K562 (cell line): ENCODE measurements around the gene FBN3. TPM values are rescaled to one million over a fixed set of nuclear protein-coding genes. Genes with fewer than 3 reads are reported as not detected.
A peak's percentile ranks its signal among the peaks of the same experiment; 100 is the strongest.

ENCODE experiments used
- ATAC-seq: fragments of 200-7000 bp; cut with Tn5 transposase; 3 replicates; pipeline ENCODE4 v1.9.1; 2020; ENCODE audit warnings: moderate library complexity
- BruUV-seq: library from RNA; stranded (reverse); fragments of 400-500 nt; replicated peaks from 2 replicates; lab custom pipeline; 2021; lab: Mats Ljungman, UMichigan
- CTCF ChIA-PET: fragments of 300-600 bp; formaldehyde crosslinking; extraction: SDS; loops from one replicate; lab custom pipeline; 2021; ENCODE audit warnings: low intra/inter-chr PET ratio; lab: Yijun Ruan, JAX
- POLR2A ChIA-PET: fragments of 300-600, 350-650 bp; sonication (Branson Sonifier 250); formaldehyde crosslinking; extraction: SDS; loops from one replicate; lab custom pipeline; 2021; ENCODE audit warnings: antibody characterized with exemption, inconsistent platforms; lab: Yijun Ruan, JAX
- DNase-seq, 4 experiments: peaks; one replicate each; pipeline versions ENCODE4 v3.0.0 to v3.0.0-alpha.2; 2011 to 2018; ENCODE audit warnings: low spot score in 3 of 4, mixed read lengths in 3 of 4; ENCODE audit errors: extremely low read depth in 1 of 4
- FAIRE-seq: peaks from 2 replicates; lab custom pipeline; 2011; peaks lifted over from hg19 to GRCh38; lab: Jason Lieb, UNC
- H2AFZ ChIP-seq: 2 replicates; pipeline ENCODE4 v1.6.0; 2011; ENCODE audit warnings: low read depth, low read length, control low read depth, inconsistent platforms
- H3K27ac ChIP-seq: fragments of 200-600 bp; 3 replicates; pipeline ENCODE4 v1.8.0; 2011; ENCODE audit warnings: low read depth, mild to moderate bottlenecking, control low read depth, inconsistent platforms, low read length, moderate library complexity, mixed read lengths; ENCODE audit errors: extremely low read depth
- H3K27me3 ChIP-seq, 2 experiments: fragments of 300-600 bp in 1 of 2; 2 replicates in 1 of 2; 3 replicates in 1 of 2; pipeline versions ENCODE4 v1.6.0 to v1.8.0; 2011; ENCODE audit warnings: inconsistent platforms in 2 of 2, low read length in 2 of 2, mild to moderate bottlenecking in 1 of 2, mixed read lengths in 1 of 2, moderate library complexity in 1 of 2; ENCODE audit not compliant: control insufficient read depth in 2 of 2, insufficient read depth in 2 of 2
- H3K36me3 ChIP-seq: fragments of 300-600 bp; 3 replicates; pipeline ENCODE4 v1.8.0; 2011; ENCODE audit warnings: mild to moderate bottlenecking, low read length, inconsistent platforms; ENCODE audit not compliant: control insufficient read depth, insufficient read depth
- H3K4me1 ChIP-seq, 2 experiments: fragments of 200-600 bp in 1 of 2; replicated peaks in 1 of 2; 2 replicates in 1 of 2; 3 replicates in 1 of 2; pipeline versions ENCODE4 v1.5.1 to v1.8.0; 2011; ENCODE audit warnings: inconsistent platforms in 2 of 2, low read length in 2 of 2, mild to moderate bottlenecking in 1 of 2, mixed read lengths in 1 of 2, moderate library complexity in 1 of 2; ENCODE audit not compliant: control insufficient read depth in 2 of 2, insufficient read depth in 2 of 2
- H3K4me2 ChIP-seq: 2 replicates; pipeline ENCODE4 v1.6.1; 2011; ENCODE audit warnings: low read length, control low read depth, inconsistent platforms, mixed read lengths; ENCODE audit not compliant: insufficient read depth
- H3K4me3 ChIP-seq: fragments of 200-600 bp; sonication (generic), shearing (Covaris generic); 2 replicates; pipeline ENCODE4 v1.5.1; 2016; ENCODE audit warnings: control low read depth, inconsistent platforms
- H3K79me2 ChIP-seq: fragments of 200-600 bp; 3 replicates; pipeline ENCODE4 v1.8.0; 2011; ENCODE audit warnings: low read length, inconsistent platforms; ENCODE audit not compliant: control insufficient read depth, insufficient read depth
- H3K9ac ChIP-seq, 2 experiments: 2 replicates each; pipeline versions ENCODE4 v1.6.0 to v1.6.1; 2011; ENCODE audit warnings: low read depth in 2 of 2, low read length in 2 of 2, control low read depth in 1 of 2, inconsistent platforms in 1 of 2, mild to moderate bottlenecking in 1 of 2, mixed read lengths in 1 of 2; ENCODE audit not compliant: insufficient read depth in 1 of 2
- H3K9me1 ChIP-seq: one replicate; pipeline ENCODE4 v1.6.0; 2011; ENCODE audit warnings: inconsistent platforms, mild to moderate bottlenecking, low read length, moderate library complexity; ENCODE audit not compliant: control insufficient read depth, insufficient read depth
- H3K9me3 ChIP-seq: replicated peaks from 2 replicates; pipeline ENCODE4 v1.5.1; 2011; ENCODE audit warnings: low read depth, low read length, inconsistent platforms; ENCODE audit not compliant: control insufficient read depth, insufficient read depth
- H4K20me1 ChIP-seq: replicated peaks from 2 replicates; pipeline ENCODE4 v1.6.1; 2011; ENCODE audit warnings: low read length, inconsistent platforms, mixed read lengths; ENCODE audit not compliant: control insufficient read depth, insufficient read depth
- CHD4 ChIP-seq: fragments of 200-600 bp; sonication (generic); IDR thresholded peaks from 3 replicates; pipeline ENCODE4 v1.6.1; 2012; ENCODE audit warnings: low read depth, mild to moderate bottlenecking, mixed read lengths, low read length, inconsistent platforms; ENCODE audit not compliant: insufficient read depth, insufficient replicate concordance, poor library complexity, severe bottlenecking
- MBD2 ChIP-seq: sonication (generic); IDR thresholded peaks from 2 replicates; pipeline ENCODE4 v1.6.1; 2016; ENCODE audit warnings: low read depth, borderline replicate concordance
- SAFB ChIP-seq: fragments of 200-400 bp; formaldehyde crosslinking; IDR thresholded peaks from 2 replicates; pipeline ENCODE4 v1.6.1; 2017; ENCODE audit warnings: low read depth, low read length, borderline replicate concordance
- ZBTB7A ChIP-seq: IDR thresholded peaks from 2 replicates; pipeline ENCODE4 v1.6.1; 2011; ENCODE audit warnings: low read depth, mild to moderate bottlenecking, low read length, moderate library complexity, borderline replicate concordance; ENCODE audit not compliant: control insufficient read depth
- WGBS: fragments of 100-300 bp; shearing (Covaris generic); methylation state at CpG from one replicate; pipeline ENCODE4 v1.1.6; 2016; ENCODE audit warnings: low coverage, mixed read lengths; ENCODE audit not compliant: insufficient coverage; ENCODE audit errors: missing lambda C conversion rate; 5-methylcytosine and 5-hydroxymethylcytosine counted together
- in situ Hi-C: fragments of 300-500 bp; cut with MboI; formaldehyde crosslinking; loops from 4 replicates; pipeline ENCODE4 v1.15.0; 2018; ENCODE audit warnings: inconsistent platforms, mixed read lengths
- intact Hi-C: fragments of 100-400 bp; cut with micrococcal nuclease; formaldehyde crosslinking; loops from 2 replicates; pipeline ENCODE4 v1.14.2; 2022
- polyA plus RNA-seq, 8 experiments: library from polyadenylated mRNA; depleted of rRNA in 4 of 8; stranded (reverse) in 5 of 8; unstranded in 3 of 8; fragments of >200 nt; fragmentation: Nextera tagmentation in 2 of 8; fragmentation: Illumina TruSeq in 1 of 8; extraction: Ambion mirVana in 2 of 8; extraction: Trizol in 1 of 8; gene quantifications; 2 replicates each; pipeline versions ENCODE4 v1.2.1 to v1.2.3, GENCODE V29; 2011 to 2014; ENCODE audit warnings: inconsistent platforms in 1 of 8, missing spikeins in 1 of 8
- total RNA-seq, 7 experiments: library from RNA; depleted of rRNA in 6 of 7; stranded (reverse); fragments of >200 nt in 6 of 7; fragmentation: Illumina TruSeq in 2 of 7; extraction: Trizol in 2 of 7; gene quantifications; 2 replicates each; pipeline versions ENCODE4 v1.2.1 to v1.2.3, GENCODE V29; 2011 to 2021; ENCODE audit warnings: low replicate concordance in 1 of 7

FBN3 gene
- total and polyA plus RNA-seq, 9 of the 15 experiments (the other 6 are each of a cell fraction or from before 2014, with no cell fraction given) = under 0.01 to 0.29 (median 0.01) TPM; not detected in 4

DNA sequence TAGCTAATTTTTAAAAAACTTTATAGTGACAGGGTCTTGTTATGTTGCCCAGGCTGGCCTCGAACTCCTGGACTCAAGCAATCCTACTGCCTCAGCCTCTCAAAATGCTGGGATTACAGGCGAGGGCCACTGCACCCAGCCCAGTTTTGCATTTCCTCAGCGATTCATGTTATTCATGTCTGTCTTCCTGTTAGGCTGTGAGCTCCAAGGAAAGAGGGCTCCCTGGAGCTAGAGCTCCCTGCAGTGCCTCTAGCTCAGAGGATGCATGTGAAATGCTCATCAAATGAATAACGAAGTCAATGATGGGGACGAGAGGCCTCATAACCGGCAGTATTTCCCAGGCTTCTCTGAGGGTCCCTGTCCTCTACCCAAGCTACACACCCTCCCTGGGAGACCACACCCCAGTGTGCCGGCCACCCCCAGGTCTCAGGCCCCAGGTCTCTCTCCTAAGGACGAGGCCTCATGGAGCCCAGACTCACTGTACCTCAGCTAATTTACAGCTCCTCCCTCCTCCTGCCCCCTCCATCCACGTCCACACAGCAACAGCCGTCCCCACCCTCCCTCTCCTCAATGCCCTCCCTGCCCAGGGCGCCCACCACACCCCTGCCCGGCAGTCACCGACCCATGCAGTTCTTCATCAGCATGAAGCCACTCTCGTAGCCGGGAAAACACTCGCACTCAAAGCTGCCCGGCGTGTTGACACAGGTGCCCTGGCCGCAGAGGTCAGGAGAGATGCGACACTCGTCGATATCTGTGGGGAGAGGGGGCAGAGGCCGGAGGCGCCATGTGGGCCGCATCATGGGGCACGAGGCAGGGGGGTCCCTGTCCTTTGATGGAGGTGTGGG lies 28.5 kb downstream of the FBN3 start:
- no TSS peak for BruUV-seq
- Histone ChIP-seq H3K4me2 (no peak overlapping the region), H2AFZ (no peak overlapping the region), H3K4me3 (no peak overlapping the region), H3K27ac (no peak overlapping the region), H3K4me1 (peaks cover 0 to 3% of the 10 kb centered on the region in 2 experiments; a peak in 2 of 5 replicates), H3K27me3 (peaks cover 24 to 54% of the 10 kb centered on the region in 2 experiments), H3K9me1 (no peaks in the 10 kb centered on the region), H3K79me2 (no peaks in the 10 kb centered on the region), H3K9ac (peak overlapping the region in 1 of 2 experiments; percentile 35; a peak in 1 of 4 replicates), H3K36me3 (no peaks in the 10 kb centered on the region), H4K20me1 (no peaks in the 10 kb centered on the region), H3K9me3 (no peaks in the 10 kb centered on the region)
- no peak for ATAC-seq
- intact Hi-C loops = no loop called here
- no peak for DNase-seq
- TF ChIP-seq SAFB (no peak), ZBTB7A (no peak), MBD2 (no peak), CHD4 (no peak)
- 6% methylated on average over 24 of the region's 26 CpGs for WGBS
- CTCF ChIA-PET = interaction anchor here (0.6 kb wide), 1 partner anchor 560 kb away, joined by 3 read pairs; no protein-coding TSS in a partner anchor
- no peak for FAIRE-seq
- in situ Hi-C loops = no loop called here
- POLR2A ChIA-PET = interaction anchor here (0.6 to 1.1 kb wide), 4 partner anchors 11 to 177 kb away, joined by 3 read pairs; partner anchors contain the start of gene TIMM44
